A549 (cell line): Measurements from ENCODE around the gene RPA3.

Experiments used
- EP300 ChIP-seq, 2 experiments: fragments of >200 bp; sonication (Bioruptor Twin); formaldehyde crosslinking; IDR thresholded peaks; 2 replicates in 1 of 2; 3 replicates in 1 of 2; pipeline ENCODE4 v1.6.1; 2016 to 2017
- JUN ChIP-seq, 2 experiments: fragments of >200 bp; sonication (Bioruptor Twin); formaldehyde crosslinking; IDR thresholded peaks; 2 replicates in 1 of 2; 3 replicates in 1 of 2; pipeline ENCODE4 v1.6.1; 2016 to 2017
- JUNB ChIP-seq: fragments of >200 bp; sonication (Bioruptor Twin); formaldehyde crosslinking; IDR thresholded peaks from 2 replicates; pipeline ENCODE4 v1.6.1; 2016
- POLR2A ChIP-seq: IDR thresholded peaks from 2 replicates; pipeline ENCODE4 v1.6.1; 2012; ENCODE audit warnings: mild to moderate bottlenecking, low read length
- TF ChIP-seq, protein P1 (sequence below): fragments of >200 bp; sonication (Bioruptor Twin); formaldehyde crosslinking; IDR thresholded peaks from 3 replicates; pipeline ENCODE4 v1.5.1; 2016
- TF ChIP-seq, protein P2 (sequence below): fragments of 450-650 bp; IDR thresholded peaks from 2 replicates; pipeline ENCODE4 v1.6.1; 2014; ENCODE audit warnings: antibody characterized with exemption
- TF ChIP-seq, protein P3 (sequence below): fragments of 250-450 bp; sonication (Bioruptor Pico); IDR thresholded peaks from 2 replicates; pipeline ENCODE4 v1.5.0; 2021; ENCODE audit warnings: mild to moderate bottlenecking, moderate library complexity, borderline replicate concordance
- TF ChIP-seq, protein P4 (sequence below): IDR thresholded peaks from 2 replicates; pipeline ENCODE4 v1.6.1; 2012

DNA sequence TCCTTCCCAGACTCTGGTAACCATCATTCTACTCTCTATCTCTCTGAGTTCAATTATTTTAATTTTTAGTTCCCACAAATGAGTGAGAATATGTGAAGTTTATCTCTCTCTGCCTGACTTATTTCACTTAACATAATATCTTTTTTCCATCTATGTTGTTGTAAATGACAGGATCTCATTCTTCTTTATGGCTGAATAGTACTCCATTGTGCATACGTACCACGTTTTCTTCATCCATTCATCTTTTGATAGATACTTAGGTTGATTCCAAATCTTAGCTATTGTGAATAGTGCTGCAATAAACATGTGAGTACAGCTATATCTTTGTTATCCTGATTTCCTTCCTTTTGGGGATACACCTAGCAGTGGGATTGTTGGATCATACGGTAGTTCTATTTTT is 23.9 kb downstream of the RPA3 start:
- TF ChIP-seq EP300 (IDR thresholded peaks at IDR 0.05) (no peak), JUNB (no peak), POLR2A (no peak), JUN (IDR thresholded peaks at IDR 0.05) (no peak)
- TF ChIP-seq, protein P1, sequence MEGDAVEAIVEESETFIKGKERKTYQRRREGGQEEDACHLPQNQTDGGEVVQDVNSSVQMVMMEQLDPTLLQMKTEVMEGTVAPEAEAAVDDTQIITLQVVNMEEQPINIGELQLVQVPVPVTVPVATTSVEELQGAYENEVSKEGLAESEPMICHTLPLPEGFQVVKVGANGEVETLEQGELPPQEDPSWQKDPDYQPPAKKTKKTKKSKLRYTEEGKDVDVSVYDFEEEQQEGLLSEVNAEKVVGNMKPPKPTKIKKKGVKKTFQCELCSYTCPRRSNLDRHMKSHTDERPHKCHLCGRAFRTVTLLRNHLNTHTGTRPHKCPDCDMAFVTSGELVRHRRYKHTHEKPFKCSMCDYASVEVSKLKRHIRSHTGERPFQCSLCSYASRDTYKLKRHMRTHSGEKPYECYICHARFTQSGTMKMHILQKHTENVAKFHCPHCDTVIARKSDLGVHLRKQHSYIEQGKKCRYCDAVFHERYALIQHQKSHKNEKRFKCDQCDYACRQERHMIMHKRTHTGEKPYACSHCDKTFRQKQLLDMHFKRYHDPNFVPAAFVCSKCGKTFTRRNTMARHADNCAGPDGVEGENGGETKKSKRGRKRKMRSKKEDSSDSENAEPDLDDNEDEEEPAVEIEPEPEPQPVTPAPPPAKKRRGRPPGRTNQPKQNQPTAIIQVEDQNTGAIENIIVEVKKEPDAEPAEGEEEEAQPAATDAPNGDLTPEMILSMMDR, result no peak
- TF ChIP-seq, protein P2, sequence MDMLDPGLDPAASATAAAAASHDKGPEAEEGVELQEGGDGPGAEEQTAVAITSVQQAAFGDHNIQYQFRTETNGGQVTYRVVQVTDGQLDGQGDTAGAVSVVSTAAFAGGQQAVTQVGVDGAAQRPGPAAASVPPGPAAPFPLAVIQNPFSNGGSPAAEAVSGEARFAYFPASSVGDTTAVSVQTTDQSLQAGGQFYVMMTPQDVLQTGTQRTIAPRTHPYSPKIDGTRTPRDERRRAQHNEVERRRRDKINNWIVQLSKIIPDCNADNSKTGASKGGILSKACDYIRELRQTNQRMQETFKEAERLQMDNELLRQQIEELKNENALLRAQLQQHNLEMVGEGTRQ, result no peak
- TF ChIP-seq, protein P3, sequence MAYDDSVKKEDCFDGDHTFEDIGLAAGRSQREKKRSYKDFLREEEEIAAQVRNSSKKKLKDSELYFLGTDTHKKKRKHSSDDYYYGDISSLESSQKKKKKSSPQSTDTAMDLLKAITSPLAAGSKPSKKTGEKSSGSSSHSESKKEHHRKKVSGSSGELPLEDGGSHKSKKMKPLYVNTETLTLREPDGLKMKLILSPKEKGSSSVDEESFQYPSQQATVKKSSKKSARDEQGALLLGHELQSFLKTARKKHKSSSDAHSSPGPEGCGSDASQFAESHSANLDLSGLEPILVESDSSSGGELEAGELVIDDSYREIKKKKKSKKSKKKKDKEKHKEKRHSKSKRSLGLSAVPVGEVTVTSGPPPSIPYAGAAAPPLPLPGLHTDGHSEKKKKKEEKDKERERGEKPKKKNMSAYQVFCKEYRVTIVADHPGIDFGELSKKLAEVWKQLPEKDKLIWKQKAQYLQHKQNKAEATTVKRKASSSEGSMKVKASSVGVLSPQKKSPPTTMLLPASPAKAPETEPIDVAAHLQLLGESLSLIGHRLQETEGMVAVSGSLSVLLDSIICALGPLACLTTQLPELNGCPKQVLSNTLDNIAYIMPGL, result no peak
- TF ChIP-seq, protein P4, sequence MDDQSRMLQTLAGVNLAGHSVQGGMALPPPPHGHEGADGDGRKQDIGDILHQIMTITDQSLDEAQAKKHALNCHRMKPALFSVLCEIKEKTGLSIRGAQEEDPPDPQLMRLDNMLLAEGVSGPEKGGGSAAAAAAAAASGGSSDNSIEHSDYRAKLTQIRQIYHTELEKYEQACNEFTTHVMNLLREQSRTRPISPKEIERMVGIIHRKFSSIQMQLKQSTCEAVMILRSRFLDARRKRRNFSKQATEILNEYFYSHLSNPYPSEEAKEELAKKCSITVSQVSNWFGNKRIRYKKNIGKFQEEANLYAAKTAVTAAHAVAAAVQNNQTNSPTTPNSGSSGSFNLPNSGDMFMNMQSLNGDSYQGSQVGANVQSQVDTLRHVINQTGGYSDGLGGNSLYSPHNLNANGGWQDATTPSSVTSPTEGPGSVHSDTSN, result no peak
